GM12872 (cell line): Measurements from ENCODE around the gene TCF19.

Experiments
- TF ChIP-seq, protein P1 (sequence below): IDR thresholded peaks from 3 replicates; pipeline ENCODE4 v1.5.1; 2011; ENCODE audit warnings: low read depth, mild to moderate bottlenecking, low read length, moderate library complexity; ENCODE audit not compliant: insufficient read depth

TCF19 gene

DNA sequence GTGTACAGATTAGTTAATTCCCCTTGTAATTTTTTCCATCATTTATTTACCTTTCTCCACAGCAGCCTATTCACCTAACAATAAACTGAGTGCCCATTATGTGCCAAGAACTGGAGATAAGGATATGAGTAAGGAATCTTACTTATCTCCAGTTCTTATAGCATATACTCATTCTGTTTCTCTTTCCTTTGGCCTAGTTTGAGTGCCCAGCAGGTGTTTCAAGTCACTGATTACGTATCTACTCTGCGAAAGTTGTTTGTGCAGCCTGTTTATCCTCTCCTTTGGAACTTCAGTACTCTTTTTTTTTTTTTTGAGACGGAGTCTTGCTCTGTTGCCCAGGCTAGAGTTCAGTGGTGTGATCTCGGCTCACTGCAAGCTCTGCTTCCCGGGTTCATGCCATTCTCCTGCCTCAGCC lies 29.4 kb downstream of the TCF19 start:
- TF ChIP-seq, protein P1, sequence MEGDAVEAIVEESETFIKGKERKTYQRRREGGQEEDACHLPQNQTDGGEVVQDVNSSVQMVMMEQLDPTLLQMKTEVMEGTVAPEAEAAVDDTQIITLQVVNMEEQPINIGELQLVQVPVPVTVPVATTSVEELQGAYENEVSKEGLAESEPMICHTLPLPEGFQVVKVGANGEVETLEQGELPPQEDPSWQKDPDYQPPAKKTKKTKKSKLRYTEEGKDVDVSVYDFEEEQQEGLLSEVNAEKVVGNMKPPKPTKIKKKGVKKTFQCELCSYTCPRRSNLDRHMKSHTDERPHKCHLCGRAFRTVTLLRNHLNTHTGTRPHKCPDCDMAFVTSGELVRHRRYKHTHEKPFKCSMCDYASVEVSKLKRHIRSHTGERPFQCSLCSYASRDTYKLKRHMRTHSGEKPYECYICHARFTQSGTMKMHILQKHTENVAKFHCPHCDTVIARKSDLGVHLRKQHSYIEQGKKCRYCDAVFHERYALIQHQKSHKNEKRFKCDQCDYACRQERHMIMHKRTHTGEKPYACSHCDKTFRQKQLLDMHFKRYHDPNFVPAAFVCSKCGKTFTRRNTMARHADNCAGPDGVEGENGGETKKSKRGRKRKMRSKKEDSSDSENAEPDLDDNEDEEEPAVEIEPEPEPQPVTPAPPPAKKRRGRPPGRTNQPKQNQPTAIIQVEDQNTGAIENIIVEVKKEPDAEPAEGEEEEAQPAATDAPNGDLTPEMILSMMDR = no peak

DNA sequence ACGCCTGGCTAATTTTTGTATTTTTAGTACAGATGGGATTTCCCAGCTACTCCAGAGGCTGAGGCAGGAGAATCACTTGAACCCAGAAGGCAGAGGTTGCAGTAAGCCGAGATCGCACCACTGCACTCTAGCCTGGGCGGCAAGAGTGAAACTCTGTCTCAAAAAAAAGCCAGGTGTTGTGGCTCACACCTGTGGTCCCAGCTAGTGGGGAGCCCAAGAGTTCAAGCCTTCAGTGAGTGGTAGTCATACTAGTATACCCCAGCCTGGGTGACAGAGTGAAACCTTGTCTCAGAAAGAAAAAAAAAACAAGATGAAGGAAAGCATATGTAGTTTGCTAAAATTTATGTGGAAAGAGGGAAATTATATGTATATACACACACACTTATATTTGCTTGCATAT lies 32.1 kb downstream of the TCF19 start:
- TF ChIP-seq, protein P1 = no peak

DNA sequence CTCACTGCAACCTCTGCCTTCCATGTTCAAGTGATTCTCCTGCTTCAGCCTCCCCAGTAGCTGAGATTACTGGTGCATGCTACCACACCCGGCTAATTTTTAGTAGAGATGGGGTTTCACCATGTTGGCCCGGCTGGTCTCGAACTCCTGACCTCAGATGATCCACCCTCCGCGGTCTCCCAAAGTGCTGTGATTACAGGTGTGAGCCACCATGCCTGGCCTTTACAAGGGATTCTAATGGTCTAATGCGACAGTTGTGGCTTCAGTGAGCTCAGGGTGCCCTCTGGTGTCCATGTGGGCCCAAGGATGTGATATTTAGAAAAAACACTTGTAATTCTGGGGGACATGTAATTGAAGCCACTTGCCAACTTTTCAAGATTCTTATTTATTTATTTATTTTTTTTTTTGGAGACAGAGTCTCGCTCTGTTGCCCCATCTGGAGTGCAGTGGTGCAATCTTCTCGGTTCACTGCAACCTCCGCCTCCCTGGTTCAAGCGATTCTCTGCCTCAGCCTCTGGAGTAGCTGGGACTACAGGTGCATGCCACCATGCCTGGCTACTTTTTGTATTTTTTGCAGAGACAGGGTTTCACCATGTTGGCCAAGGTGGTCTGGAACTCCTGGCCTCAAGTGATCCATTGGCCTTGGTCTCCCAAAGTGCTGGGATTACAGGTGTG lies 34.2 kb downstream of the TCF19 start:
- TF ChIP-seq, protein P1 = peak; percentile 70

DNA sequence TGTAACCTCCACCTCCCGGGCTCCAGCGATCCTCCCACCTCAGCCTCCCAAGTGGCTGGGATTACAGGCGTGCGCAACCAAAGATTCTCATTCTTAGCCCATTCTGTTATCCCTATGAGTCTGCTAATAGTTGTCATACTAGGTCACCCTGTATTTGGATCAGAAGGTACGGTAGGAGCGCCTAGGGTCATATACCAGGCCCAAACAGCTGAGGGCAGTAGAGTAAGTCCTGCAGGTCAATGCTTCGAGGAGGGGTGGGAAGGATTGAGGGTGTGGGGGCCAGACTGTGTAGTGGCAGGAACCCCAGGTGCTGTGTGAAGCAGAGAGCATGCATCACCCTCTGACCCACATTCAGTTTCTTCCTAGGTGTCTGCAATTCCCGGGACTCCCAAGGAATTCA lies 34.8 kb downstream of the TCF19 start:
- TF ChIP-seq, protein P1 = peak; percentile 41; the same call in 1 of the 3 replicates

DNA sequence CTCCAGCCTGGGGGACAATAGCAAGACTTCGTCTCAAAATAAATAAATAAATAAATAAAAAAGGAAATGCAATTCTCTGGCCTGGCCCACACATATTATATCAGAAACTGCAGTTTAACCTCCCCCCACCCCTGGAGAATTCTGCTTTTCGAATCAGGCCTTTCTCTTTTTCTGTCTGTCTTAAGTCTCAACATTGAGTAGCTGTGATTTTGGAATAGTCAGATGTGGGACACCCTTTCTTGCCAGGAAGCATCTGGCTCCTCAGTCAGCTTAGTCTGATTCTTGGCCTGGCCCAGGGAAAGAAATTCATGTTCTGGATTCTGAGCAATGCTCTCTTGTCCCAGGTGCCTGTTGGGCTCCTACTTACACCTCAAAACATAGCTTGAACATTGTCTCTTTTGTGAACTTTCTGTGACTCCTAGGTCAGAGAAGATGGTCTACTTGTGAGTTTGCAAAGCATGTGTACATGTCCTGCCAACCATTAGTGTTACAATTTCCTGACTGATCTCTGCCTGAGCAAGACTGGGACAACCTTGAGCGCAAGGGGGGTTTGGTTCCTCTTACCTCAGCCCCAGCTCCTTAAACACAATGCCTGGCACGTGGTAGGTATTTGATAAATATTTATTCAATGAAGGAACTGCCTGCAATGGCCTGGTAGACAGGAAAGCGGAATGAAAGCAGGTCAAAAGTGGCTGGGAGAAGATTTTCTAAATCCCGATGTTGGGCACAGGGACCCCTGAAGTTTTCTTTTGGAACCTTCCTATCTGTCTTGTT lies 35.9 kb downstream of the TCF19 start:
- TF ChIP-seq, protein P1 = no peak

DNA sequence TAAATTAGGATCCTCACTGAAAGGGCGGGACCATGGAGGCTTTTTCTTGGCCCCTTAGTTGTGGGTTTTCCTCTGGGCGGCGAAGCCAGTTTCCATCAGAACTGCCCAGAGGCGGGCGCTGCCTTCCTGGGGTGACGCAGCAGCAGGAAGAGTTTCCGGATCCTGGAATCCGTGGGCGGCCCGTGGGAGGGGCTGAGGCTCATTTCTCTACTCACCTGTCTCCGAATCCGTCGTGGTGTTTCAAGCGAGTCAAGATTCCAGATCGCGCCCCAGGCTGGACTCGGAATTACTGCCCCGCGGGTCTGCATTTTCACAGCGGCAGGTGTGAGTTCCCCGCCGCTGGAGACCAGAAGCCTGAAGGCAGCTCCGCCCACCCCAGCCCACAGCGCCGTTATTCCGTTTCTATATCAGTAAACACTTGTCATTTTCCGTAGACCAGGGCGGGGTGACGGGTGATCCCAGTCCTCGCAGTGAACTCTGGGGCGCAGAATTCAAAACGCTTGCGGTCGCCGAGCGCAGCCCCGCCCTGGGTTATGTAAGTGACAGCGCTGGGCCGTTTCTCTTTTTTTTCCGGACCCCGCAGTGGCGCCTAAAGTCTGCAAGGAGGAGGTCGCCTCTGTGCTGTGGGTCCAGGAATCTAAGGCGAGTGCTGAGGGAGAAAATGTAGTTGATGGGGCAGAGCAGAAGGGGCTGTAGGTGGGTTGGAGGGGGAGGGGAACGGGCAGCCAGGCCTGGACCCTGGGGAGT lies 39.3 kb downstream of the TCF19 start:
- TF ChIP-seq, protein P1 = no peak
